ENCODE data around the gene RGS6.

DNA sequence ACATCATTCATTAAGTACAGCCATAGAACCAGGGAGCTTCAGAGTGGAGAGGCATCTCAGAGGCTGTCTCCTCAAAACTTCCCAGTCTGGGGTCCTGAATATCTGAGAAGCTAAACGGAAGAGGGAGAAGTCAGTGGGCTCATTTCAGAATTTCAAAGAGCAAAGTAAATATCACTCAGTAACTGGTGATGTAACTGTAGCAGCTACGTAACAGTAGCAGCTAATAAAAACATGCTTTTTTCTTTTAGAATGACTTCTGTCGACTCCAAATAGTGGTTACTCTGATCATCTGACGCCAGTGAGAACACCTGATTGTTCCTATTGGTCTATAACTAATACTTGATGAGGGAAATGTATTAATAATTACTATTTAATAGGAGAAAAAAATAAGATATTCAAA, 578.3 kb downstream of the RGS6 start:
- TF ChIP-seq, protein P1, sequence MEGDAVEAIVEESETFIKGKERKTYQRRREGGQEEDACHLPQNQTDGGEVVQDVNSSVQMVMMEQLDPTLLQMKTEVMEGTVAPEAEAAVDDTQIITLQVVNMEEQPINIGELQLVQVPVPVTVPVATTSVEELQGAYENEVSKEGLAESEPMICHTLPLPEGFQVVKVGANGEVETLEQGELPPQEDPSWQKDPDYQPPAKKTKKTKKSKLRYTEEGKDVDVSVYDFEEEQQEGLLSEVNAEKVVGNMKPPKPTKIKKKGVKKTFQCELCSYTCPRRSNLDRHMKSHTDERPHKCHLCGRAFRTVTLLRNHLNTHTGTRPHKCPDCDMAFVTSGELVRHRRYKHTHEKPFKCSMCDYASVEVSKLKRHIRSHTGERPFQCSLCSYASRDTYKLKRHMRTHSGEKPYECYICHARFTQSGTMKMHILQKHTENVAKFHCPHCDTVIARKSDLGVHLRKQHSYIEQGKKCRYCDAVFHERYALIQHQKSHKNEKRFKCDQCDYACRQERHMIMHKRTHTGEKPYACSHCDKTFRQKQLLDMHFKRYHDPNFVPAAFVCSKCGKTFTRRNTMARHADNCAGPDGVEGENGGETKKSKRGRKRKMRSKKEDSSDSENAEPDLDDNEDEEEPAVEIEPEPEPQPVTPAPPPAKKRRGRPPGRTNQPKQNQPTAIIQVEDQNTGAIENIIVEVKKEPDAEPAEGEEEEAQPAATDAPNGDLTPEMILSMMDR (IDR thresholded peaks at IDR 0.05): no peak
- TF ChIP-seq POLR2A (IDR thresholded peaks at IDR 0.05): no peak

All from breast epithelium (tissue), 3 donors.